ENCODE data around the gene SKOR2. TPM values are rescaled to one million over a fixed set of nuclear protein-coding genes. Genes with fewer than 3 reads are reported as not detected.

Gene SKOR2
- total RNA-seq, 1 experiment from 2014 or later: not detected

- Histone ChIP-seq H3K9me3 (ENCODE audit: control insufficient read depth, insufficient read depth, low read depth, low read length) (no peaks in the 10 kb centered on the region), H3K27me3 (ENCODE audit: control insufficient read depth, insufficient read depth, low read length) (no peaks in the 10 kb centered on the region), H3K4me1 (ENCODE audit: control insufficient read depth, insufficient read depth, low read length) (no peaks in the 10 kb centered on the region), H3K36me3 (ENCODE audit: control insufficient read depth, insufficient read depth, low read length) (no peaks in the 10 kb centered on the region), H3K4me3 (ENCODE audit: low read depth in 2 of 2, low read length in 2 of 2) (no peak overlapping the region), H3K27ac (ENCODE audit: low read length) (no peak overlapping the region)
- in situ Hi-C loops (cut with HindIII; ENCODE audit: low pct_unique_long_range_greater_than_20kb, low sequenced_read_pairs) (no loop called here), intact Hi-C loops (cut with micrococcal nuclease; ENCODE audit: unreplicated experiment) (no loop called here)
- ATAC-seq (no peak), DNase-seq (ENCODE audit: low read depth, low spot score) (no peak)
- POLR2A ChIA-PET: no interaction called here
- CTCF ChIA-PET: no interaction called here
- BruUV-seq (replicated peaks): no TSS peak
- TF ChIP-seq SIN3A (IDR thresholded peaks at IDR 0.05; ENCODE audit: borderline replicate concordance, insufficient read depth, low read depth, low read length): no peak
- TF ChIP-seq CTCF (IDR thresholded peaks at IDR 0.05): no peak
- TF ChIP-seq TCF7L2 (IDR thresholded peaks at IDR 0.05; ENCODE audit: low read depth, low read length): no peak
- TF ChIP-seq REST (IDR thresholded peaks at IDR 0.05; ENCODE audit: insufficient read depth in 1 of 2, low read depth in 2 of 2, low read length in 1 of 2): no peak
- no peak for TF ChIP-seq POLR2AphosphoS5 (IDR thresholded peaks at IDR 0.05; ENCODE audit: low read depth, low read length)
These were observed 43.3 kb upstream of the SKOR2 start for GRCh38 chr18:47294801-47295200.

- Histone ChIP-seq H3K27me3 (ENCODE audit: control insufficient read depth, insufficient read depth, low read length) (no peaks in the 10 kb centered on the region), H3K36me3 (ENCODE audit: control insufficient read depth, insufficient read depth, low read length) (no peaks in the 10 kb centered on the region), H3K9me3 (ENCODE audit: control insufficient read depth, insufficient read depth, low read depth, low read length) (no peaks in the 10 kb centered on the region), H3K27ac (ENCODE audit: low read length) (no peak overlapping the region), H3K4me3 (ENCODE audit: low read depth in 2 of 2, low read length in 2 of 2) (no peak overlapping the region), H3K4me1 (ENCODE audit: control insufficient read depth, insufficient read depth, low read length) (no peaks in the 10 kb centered on the region)
- POLR2A ChIA-PET: no interaction called here
- intact Hi-C loops (cut with micrococcal nuclease; ENCODE audit: unreplicated experiment): no loop called here
- TF ChIP-seq TCF7L2 (IDR thresholded peaks at IDR 0.05; ENCODE audit: low read depth, low read length) (no peak), REST (IDR thresholded peaks at IDR 0.05; ENCODE audit: insufficient read depth in 1 of 2, low read depth in 2 of 2, low read length in 1 of 2) (no peak), CTCF (IDR thresholded peaks at IDR 0.05) (no peak), SIN3A (IDR thresholded peaks at IDR 0.05; ENCODE audit: borderline replicate concordance, insufficient read depth, low read depth, low read length) (no peak), POLR2AphosphoS5 (IDR thresholded peaks at IDR 0.05; ENCODE audit: low read depth, low read length) (no peak)
- DNase-seq (ENCODE audit: low read depth, low spot score) (no peak), ATAC-seq (no peak)
- in situ Hi-C loops (cut with HindIII; ENCODE audit: low pct_unique_long_range_greater_than_20kb, low sequenced_read_pairs): no loop called here
- CTCF ChIA-PET: no interaction called here
- no TSS peak for BruUV-seq (replicated peaks)
These were observed 37.3 kb upstream of the SKOR2 start for GRCh38 chr18:47288741-47289140.
